Endothelial cell of umbilical vein (primary cell): Measurements from ENCODE around the gene METTL25. TPM values are rescaled to one million over a fixed set of nuclear protein-coding genes. Genes with fewer than 3 reads are reported as not detected.

Source experiments
- BruUV-seq: library from RNA; stranded (reverse); fragments of 400-500 nt; replicated peaks from 2 replicates; lab custom pipeline; 2021; lab: Mats Ljungman, UMichigan
- CTCF ChIA-PET: fragments of 300-600, 350-600 bp; sonication (Branson Sonifier 250); formaldehyde crosslinking; loops from one replicate; lab custom pipeline; 2021; ENCODE audit warnings: antibody characterized with exemption, inconsistent platforms; lab: Charles Lee
- POLR2A ChIA-PET: fragments of 300-600, 350-600 bp; sonication (Branson Sonifier 250); formaldehyde crosslinking; loops from one replicate; lab custom pipeline; 2021; ENCODE audit warnings: antibody characterized with exemption, inconsistent platforms; lab: Charles Lee
- DNase-seq: peaks from one replicate; pipeline ENCODE4 v3.0.0-alpha.2; 2011; ENCODE audit warnings: low read depth, low spot score
- FAIRE-seq: peaks from 2 replicates; lab custom pipeline; 2011; peaks lifted over from hg19 to GRCh38; lab: Jason Lieb, UNC
- H2AFZ ChIP-seq: 2 replicates; pipeline ENCODE4 v1.6.0; 2012; ENCODE audit warnings: low read depth, low read length, control low read depth, inconsistent platforms
- H3K27ac ChIP-seq: 2 replicates; pipeline ENCODE4 v1.5.1; 2011; ENCODE audit warnings: low read depth, mild to moderate bottlenecking, control low read depth, low read length, moderate library complexity; ENCODE audit not compliant: insufficient read depth
- H3K27me3 ChIP-seq, 2 experiments: 2 replicates each; pipeline versions ENCODE4 v1.6.0 to v1.6.1; 2011; ENCODE audit warnings: low read length in 2 of 2, mixed read lengths in 1 of 2; ENCODE audit not compliant: control insufficient read depth in 2 of 2, insufficient read depth in 2 of 2
- H3K36me3 ChIP-seq, 2 experiments: 2 replicates in 1 of 2; 3 replicates in 1 of 2; pipeline ENCODE4 v1.5.1; 2011; ENCODE audit warnings: low read length in 2 of 2, mild to moderate bottlenecking in 1 of 2, moderate library complexity in 1 of 2; ENCODE audit not compliant: control insufficient read depth in 2 of 2, insufficient read depth in 2 of 2; ENCODE audit errors: extremely low read depth in 1 of 2
- H3K4me1 ChIP-seq: 3 replicates; pipeline ENCODE4 v1.5.1; 2011; ENCODE audit warnings: mild to moderate bottlenecking, low read length; ENCODE audit not compliant: control insufficient read depth, insufficient read depth; ENCODE audit errors: extremely low read depth
- H3K4me2 ChIP-seq: 2 replicates; pipeline ENCODE4 v1.6.1; 2011; ENCODE audit warnings: low read length, control low read depth, mixed read lengths; ENCODE audit not compliant: insufficient read depth
- H3K4me3 ChIP-seq, 3 experiments: fragments of 200-600 bp in 1 of 3; sonication (generic), shearing (Covaris generic) in 1 of 3; replicated peaks in 1 of 3; 2 replicates each; pipeline ENCODE4 v1.5.1; 2011 to 2016; ENCODE audit warnings: control low read depth in 3 of 3, low read length in 3 of 3, mild to moderate bottlenecking in 2 of 3, inconsistent platforms in 1 of 3, low read depth in 1 of 3, moderate library complexity in 1 of 3; ENCODE audit not compliant: insufficient read depth in 1 of 3
- H3K79me2 ChIP-seq: 2 replicates; pipeline ENCODE4 v1.6.0; 2012; ENCODE audit warnings: low read length, inconsistent platforms; ENCODE audit not compliant: control insufficient read depth, insufficient read depth
- H3K9ac ChIP-seq: replicated peaks from 2 replicates; pipeline ENCODE3; 2011; ENCODE audit warnings: low read length, control low read depth; ENCODE audit not compliant: insufficient read depth; ENCODE audit errors: extremely low read depth
- H3K9me1 ChIP-seq: replicated peaks from 3 replicates; pipeline ENCODE4 v1.6.0; 2011; ENCODE audit warnings: mild to moderate bottlenecking, low read length; ENCODE audit not compliant: control insufficient read depth, insufficient read depth; ENCODE audit errors: extremely low read depth
- H3K9me3 ChIP-seq: replicated peaks from 2 replicates; pipeline ENCODE4 v1.5.1; 2012; ENCODE audit warnings: low read length, inconsistent platforms; ENCODE audit not compliant: control insufficient read depth, insufficient read depth
- H4K20me1 ChIP-seq: replicated peaks from 2 replicates; pipeline ENCODE3; 2011; ENCODE audit warnings: mild to moderate bottlenecking, low read length; ENCODE audit not compliant: control insufficient read depth, insufficient read depth; ENCODE audit errors: extremely low read depth
- EZH2 ChIP-seq: IDR thresholded peaks from 2 replicates; pipeline ENCODE4 v1.6.1; 2012; ENCODE audit warnings: borderline replicate concordance, low read depth, mild to moderate bottlenecking, moderate library complexity, low read length, inconsistent platforms; ENCODE audit not compliant: severe bottlenecking
- FOS ChIP-seq: IDR thresholded peaks from 2 replicates; pipeline ENCODE4 v1.6.1; 2011; ENCODE audit warnings: mild to moderate bottlenecking, low read length, moderate library complexity, borderline replicate concordance; ENCODE audit not compliant: insufficient read depth
- GATA2 ChIP-seq: IDR thresholded peaks from 2 replicates; pipeline ENCODE4 v1.7.0; 2011; ENCODE audit warnings: low read depth, mild to moderate bottlenecking, moderate library complexity, mixed read lengths, low read length; ENCODE audit not compliant: insufficient read length, insufficient read depth
- JUN ChIP-seq: IDR thresholded peaks from 2 replicates; pipeline ENCODE4 v1.6.1; 2011; ENCODE audit warnings: borderline replicate concordance, low read depth; ENCODE audit not compliant: insufficient read length, insufficient read depth
- MYC ChIP-seq: IDR thresholded peaks from one replicate; pipeline ENCODE4 v1.6.1; 2011; ENCODE audit warnings: mild to moderate bottlenecking, low read depth, low read length
- POLR2A ChIP-seq: IDR thresholded peaks from 2 replicates; pipeline ENCODE4 v1.6.1; 2012; ENCODE audit warnings: low read depth, mild to moderate bottlenecking, control low read depth, low read length
- POLR2AphosphoS5 ChIP-seq: IDR thresholded peaks from 2 replicates; pipeline ENCODE4 v1.6.1; 2012; ENCODE audit warnings: low read depth, mild to moderate bottlenecking, control low read depth, low read length, moderate library complexity; ENCODE audit not compliant: insufficient read depth
- dilution Hi-C: fragments of 300-500 bp; cut with MboI; formaldehyde crosslinking; loops from one replicate; pipeline ENCODE4 v1.15.0; 2019; ENCODE audit warnings: low sequenced_read_pairs; ENCODE audit not compliant: extremely low pct_ligation_motif_present
- intact Hi-C: fragments of 100-400 bp; cut with micrococcal nuclease; formaldehyde crosslinking; loops from one replicate; pipeline ENCODE4 v1.10.0; 2022
- polyA plus RNA-seq, 4 experiments: library from polyadenylated mRNA; depleted of rRNA in 3 of 4; stranded (reverse) in 3 of 4; unstranded in 1 of 4; fragments of >200 nt; gene quantifications; 2 replicates each; pipeline versions ENCODE4 v1.2.1 to v1.2.3, GENCODE V29; 2011 to 2012; ENCODE audit warnings: missing spikeins in 1 of 4
- total RNA-seq: library from RNA; stranded (reverse); gene quantifications from 2 replicates; pipeline ENCODE4 v1.2.3, GENCODE V29; 2021
- TF ChIP-seq, protein P1 (sequence below), 2 donors: IDR thresholded peaks; 1 replicate in 1 of 2; 2 replicates in 1 of 2; pipeline ENCODE4 v1.5.1; 2011; ENCODE audit warnings: low read length in 2 of 2, mild to moderate bottlenecking in 2 of 2, moderate library complexity in 2 of 2, control low read depth in 1 of 2, inconsistent platforms in 1 of 2, low read depth in 1 of 2; ENCODE audit not compliant: insufficient read depth in 1 of 2; ENCODE audit errors: extremely low read depth in 1 of 2
- TF ChIP-seq, protein P2 (sequence below): IDR thresholded peaks from 2 replicates; pipeline ENCODE4 v1.6.1; 2011; ENCODE audit not compliant: insufficient read depth, insufficient read length

METTL25 gene
- total and polyA plus RNA-seq, 2 donors (not counting 3 experiments of a cell fraction or from before 2014, with no cell fraction given): 6.5 to 8.5 TPM

GRCh38 chr12:82517027-82517426, 158.7 kb downstream of the METTL25 start:
- no peak for TF ChIP-seq MYC
- TF ChIP-seq, protein P1, sequence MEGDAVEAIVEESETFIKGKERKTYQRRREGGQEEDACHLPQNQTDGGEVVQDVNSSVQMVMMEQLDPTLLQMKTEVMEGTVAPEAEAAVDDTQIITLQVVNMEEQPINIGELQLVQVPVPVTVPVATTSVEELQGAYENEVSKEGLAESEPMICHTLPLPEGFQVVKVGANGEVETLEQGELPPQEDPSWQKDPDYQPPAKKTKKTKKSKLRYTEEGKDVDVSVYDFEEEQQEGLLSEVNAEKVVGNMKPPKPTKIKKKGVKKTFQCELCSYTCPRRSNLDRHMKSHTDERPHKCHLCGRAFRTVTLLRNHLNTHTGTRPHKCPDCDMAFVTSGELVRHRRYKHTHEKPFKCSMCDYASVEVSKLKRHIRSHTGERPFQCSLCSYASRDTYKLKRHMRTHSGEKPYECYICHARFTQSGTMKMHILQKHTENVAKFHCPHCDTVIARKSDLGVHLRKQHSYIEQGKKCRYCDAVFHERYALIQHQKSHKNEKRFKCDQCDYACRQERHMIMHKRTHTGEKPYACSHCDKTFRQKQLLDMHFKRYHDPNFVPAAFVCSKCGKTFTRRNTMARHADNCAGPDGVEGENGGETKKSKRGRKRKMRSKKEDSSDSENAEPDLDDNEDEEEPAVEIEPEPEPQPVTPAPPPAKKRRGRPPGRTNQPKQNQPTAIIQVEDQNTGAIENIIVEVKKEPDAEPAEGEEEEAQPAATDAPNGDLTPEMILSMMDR (IDR thresholded peaks at IDR 0.05; ENCODE audit: extremely low read depth in 1 of 2, insufficient read depth in 1 of 2, low read depth in 1 of 2, low read length in 2 of 2): peak; percentile 38 to 47
- BruUV-seq: no TSS peak
- Histone ChIP-seq H3K9ac (no peak overlapping the region), H3K4me2 (no peak overlapping the region), H3K36me3 (no peaks in the 10 kb centered on the region), H3K27me3 (no peaks in the 10 kb centered on the region), H3K4me1 (no peaks in the 10 kb centered on the region), H3K4me3 (no peak overlapping the region), H4K20me1 (no peaks in the 10 kb centered on the region), H3K79me2 (no peaks in the 10 kb centered on the region), H2AFZ (no peak overlapping the region), H3K9me1 (peaks cover 3% of the 10 kb centered on the region), H3K9me3 (no peaks in the 10 kb centered on the region), H3K27ac (no peak overlapping the region)
- DNase-seq (no peak), FAIRE-seq (peak; percentile 56)
- dilution Hi-C loops (no loop called here), intact Hi-C loops (loop anchor here (1.0 kb wide), 1 partner anchor 133 kb away; no protein-coding TSS in a partner anchor)
- ChIA-PET CTCF (interaction anchor here (1.0 to 1.6 kb wide), 3 partner anchors 12 to 133 kb away, joined by 3 to 5 read pairs (median 4); no protein-coding TSS in a partner anchor), POLR2A (no interaction called here)

DNA sequence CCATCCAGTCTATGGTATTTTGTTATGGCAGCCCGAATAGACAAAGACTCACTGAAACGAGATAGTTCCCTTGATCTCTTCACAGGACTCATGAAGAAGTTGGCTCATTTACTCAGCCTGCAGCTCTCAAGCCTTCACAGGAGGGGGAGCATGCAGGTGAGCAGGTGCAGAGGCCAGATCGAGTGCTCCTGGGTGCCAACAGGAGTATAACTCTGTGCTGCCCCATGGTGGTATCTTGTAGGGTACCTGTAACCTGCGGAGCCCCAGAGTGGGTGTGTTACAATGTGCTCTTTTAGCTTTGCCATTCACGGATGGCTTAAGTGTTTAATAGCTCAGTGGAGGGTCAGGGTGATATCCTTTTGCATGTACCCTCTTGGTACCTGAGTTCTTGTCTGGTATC, 159.5 kb downstream of the METTL25 start:
- dilution Hi-C loops (no loop called here), intact Hi-C loops (loop anchor here (1.0 kb wide), 1 partner anchor 134 kb away; no protein-coding TSS in a partner anchor)
- Histone ChIP-seq H3K27ac (no peak overlapping the region), H3K4me3 (no peak overlapping the region), H3K9ac (no peak overlapping the region), H3K9me1 (peaks cover 3% of the 10 kb centered on the region), H3K4me2 (no peak overlapping the region), H2AFZ (no peak overlapping the region), H3K27me3 (no peaks in the 10 kb centered on the region), H3K4me1 (no peaks in the 10 kb centered on the region), H3K79me2 (no peaks in the 10 kb centered on the region), H3K9me3 (no peaks in the 10 kb centered on the region), H3K36me3 (no peaks in the 10 kb centered on the region), H4K20me1 (no peaks in the 10 kb centered on the region)
- no TSS peak for BruUV-seq
- CTCF ChIA-PET: interaction anchor here (1.3 to 1.6 kb wide), 2 partner anchors 10 to 27 kb away, joined by 3 to 6 read pairs; no protein-coding TSS in a partner anchor
- POLR2A ChIA-PET: no interaction called here
- TF ChIP-seq GATA2 (no peak), MYC (no peak), EZH2 (no peak), POLR2A (no peak), FOS (no peak), JUN (no peak), POLR2AphosphoS5 (no peak)
- TF ChIP-seq, protein P1 (IDR thresholded peaks at IDR 0.05; ENCODE audit: extremely low read depth in 1 of 2, insufficient read depth in 1 of 2, low read depth in 1 of 2, low read length in 2 of 2): no peak
- TF ChIP-seq, protein P2, sequence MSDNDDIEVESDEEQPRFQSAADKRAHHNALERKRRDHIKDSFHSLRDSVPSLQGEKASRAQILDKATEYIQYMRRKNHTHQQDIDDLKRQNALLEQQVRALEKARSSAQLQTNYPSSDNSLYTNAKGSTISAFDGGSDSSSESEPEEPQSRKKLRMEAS: no peak
- DNase-seq (no peak), FAIRE-seq (no peak)
